ENCODE measurements around the gene UPK1A.

DNA sequence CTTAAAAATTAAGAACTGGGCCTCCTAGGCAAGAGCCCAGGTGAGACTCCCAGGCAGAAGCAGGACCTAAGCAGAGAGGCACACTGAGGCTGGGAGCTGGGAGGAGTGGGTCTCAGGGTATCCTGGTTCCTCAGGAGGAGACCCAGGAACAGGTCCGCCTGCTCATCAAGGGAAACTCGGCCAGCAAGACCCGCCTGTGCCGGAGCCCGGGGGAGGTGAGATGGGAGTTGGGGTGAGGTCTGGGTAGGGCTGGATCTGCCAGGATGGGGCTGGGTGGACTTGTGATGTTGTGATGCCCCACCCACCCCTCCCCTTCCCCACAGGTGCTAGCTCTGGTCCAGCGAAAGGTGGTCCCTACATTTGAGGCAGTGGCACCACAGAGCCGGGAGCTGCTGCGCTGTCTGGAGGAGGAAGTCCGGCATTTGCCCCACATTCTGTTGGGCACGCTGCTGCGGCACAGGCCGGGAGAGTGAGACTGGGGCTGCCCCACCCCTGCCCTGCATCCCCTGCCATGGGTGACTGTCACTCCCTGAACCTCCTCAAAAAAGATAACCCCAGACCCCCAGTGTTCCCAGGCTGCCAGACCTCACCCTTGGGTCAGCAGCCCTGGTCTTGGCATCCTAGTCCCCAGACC lies 46.9 kb upstream of the UPK1A start:
- TF ChIP-seq, protein P1, sequence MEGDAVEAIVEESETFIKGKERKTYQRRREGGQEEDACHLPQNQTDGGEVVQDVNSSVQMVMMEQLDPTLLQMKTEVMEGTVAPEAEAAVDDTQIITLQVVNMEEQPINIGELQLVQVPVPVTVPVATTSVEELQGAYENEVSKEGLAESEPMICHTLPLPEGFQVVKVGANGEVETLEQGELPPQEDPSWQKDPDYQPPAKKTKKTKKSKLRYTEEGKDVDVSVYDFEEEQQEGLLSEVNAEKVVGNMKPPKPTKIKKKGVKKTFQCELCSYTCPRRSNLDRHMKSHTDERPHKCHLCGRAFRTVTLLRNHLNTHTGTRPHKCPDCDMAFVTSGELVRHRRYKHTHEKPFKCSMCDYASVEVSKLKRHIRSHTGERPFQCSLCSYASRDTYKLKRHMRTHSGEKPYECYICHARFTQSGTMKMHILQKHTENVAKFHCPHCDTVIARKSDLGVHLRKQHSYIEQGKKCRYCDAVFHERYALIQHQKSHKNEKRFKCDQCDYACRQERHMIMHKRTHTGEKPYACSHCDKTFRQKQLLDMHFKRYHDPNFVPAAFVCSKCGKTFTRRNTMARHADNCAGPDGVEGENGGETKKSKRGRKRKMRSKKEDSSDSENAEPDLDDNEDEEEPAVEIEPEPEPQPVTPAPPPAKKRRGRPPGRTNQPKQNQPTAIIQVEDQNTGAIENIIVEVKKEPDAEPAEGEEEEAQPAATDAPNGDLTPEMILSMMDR (IDR thresholded peaks at IDR 0.05): no peak
- TF ChIP-seq POLR2AphosphoS5 (IDR thresholded peaks at IDR 0.05) (no peak), POLR2A (IDR thresholded peaks at IDR 0.05) (no peak), EP300 (IDR thresholded peaks at IDR 0.05) (no peak)

All from suprapubic skin (tissue), 4 donors.